GM20000 (cell line): ENCODE data around the gene PACSIN3.
"Not testable (repeated sequence)": the region's sequence is repeated elsewhere in the genome, so short reads cannot be mapped to it uniquely, and the experiment has no call there.

ENCODE experiments used
- DNase-seq: peaks from one replicate; pipeline ENCODE4 v3.0.0; 2012; ENCODE audit warnings: low spot score
- TF ChIP-seq, protein P1 (sequence below): IDR thresholded peaks from 2 replicates; pipeline ENCODE4 v1.5.1; 2012; ENCODE audit warnings: mild to moderate bottlenecking, control low read depth; ENCODE audit errors: extremely low read depth, missing control alignments

Gene PACSIN3

DNA sequence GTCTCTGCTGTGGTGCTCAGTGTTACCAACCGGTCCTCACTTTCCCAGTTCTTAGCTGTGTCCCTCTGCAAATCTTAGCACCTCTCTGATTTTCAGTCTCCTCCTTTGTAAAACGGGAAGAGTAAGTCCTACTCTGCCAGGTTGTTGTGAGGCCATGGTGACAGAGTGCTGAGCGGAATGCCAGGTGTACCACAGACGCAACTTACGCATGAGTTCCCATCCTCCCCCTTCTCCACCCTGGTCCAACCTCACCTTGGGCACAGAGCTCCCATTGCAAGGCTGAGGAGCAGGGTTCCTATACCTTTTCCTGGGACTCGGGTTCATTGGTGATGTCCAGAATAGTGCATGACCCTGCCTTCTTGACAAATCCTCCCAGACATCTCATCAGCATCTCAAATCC is 21.2 kb upstream of the PACSIN3 start:
- no peak for DNase-seq
- TF ChIP-seq, protein P1, sequence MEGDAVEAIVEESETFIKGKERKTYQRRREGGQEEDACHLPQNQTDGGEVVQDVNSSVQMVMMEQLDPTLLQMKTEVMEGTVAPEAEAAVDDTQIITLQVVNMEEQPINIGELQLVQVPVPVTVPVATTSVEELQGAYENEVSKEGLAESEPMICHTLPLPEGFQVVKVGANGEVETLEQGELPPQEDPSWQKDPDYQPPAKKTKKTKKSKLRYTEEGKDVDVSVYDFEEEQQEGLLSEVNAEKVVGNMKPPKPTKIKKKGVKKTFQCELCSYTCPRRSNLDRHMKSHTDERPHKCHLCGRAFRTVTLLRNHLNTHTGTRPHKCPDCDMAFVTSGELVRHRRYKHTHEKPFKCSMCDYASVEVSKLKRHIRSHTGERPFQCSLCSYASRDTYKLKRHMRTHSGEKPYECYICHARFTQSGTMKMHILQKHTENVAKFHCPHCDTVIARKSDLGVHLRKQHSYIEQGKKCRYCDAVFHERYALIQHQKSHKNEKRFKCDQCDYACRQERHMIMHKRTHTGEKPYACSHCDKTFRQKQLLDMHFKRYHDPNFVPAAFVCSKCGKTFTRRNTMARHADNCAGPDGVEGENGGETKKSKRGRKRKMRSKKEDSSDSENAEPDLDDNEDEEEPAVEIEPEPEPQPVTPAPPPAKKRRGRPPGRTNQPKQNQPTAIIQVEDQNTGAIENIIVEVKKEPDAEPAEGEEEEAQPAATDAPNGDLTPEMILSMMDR: no peak

GRCh38 chr11:47206577-47206976 is 20.3 kb upstream of the PACSIN3 start:
- DNase-seq: not testable (repeated sequence)

DNA sequence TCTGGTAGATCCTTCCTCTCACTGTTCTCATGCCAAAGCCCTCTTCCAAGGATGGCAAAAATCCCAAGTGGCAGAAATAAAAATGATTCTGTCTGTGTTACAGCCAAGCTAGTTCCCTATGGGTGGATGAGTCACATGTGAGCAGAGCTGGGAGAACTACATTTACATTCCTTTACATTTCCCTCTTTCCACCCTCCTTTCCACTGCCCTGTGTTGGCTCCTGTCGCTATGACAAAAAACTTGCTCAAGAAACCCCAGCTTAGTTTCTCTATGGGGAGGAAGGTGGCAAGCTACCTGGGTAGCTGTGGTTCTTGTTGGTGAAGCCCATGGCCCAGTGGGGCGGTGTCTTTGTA is 18.4 kb upstream of the PACSIN3 start:
- no peak for DNase-seq

GRCh38 chr11:47202576-47202975 is 16.3 kb upstream of the PACSIN3 start:
- TF ChIP-seq, protein P1: no peak
- no peak for DNase-seq

More for the DNA sequence above, 18.4 kb upstream of the PACSIN3 start:
- TF ChIP-seq, protein P1: no peak

GRCh38 chr11:47201015-47201414 is 14.8 kb upstream of the PACSIN3 start:
- TF ChIP-seq, protein P1: no peak

GRCh38 chr11:47198161-47198560 is 11.9 kb upstream of the PACSIN3 start:
- not testable (repeated sequence) for DNase-seq

More at GRCh38 chr11:47201015-47201414, 14.8 kb upstream of the PACSIN3 start:
- DNase-seq: no peak

GRCh38 chr11:47192111-47192510 is 5.9 kb upstream of the PACSIN3 start:
- no peak for DNase-seq

DNA sequence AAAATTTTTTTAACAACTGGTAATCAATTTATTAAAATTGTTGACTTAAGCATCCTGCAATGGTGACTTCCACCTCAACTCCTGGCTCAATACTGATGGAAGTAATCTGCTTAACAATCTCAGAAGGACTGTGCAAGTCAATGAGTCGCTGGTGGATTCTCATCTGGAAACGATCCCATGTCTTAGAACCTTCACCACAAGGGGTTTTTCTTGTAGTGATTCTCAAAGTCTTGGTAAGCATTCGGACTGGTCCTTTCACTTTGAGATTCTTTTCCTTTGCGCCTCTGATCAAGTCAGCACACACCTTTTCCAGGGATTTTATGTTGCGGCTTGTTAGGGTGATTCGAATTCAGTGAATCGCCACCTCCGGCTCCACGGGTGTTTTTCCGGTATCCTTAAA is 4.9 kb upstream of the PACSIN3 start:
- not testable (repeated sequence) for DNase-seq

More at GRCh38 chr11:47192111-47192510, 5.9 kb upstream of the PACSIN3 start:
- TF ChIP-seq, protein P1: no peak

DNA sequence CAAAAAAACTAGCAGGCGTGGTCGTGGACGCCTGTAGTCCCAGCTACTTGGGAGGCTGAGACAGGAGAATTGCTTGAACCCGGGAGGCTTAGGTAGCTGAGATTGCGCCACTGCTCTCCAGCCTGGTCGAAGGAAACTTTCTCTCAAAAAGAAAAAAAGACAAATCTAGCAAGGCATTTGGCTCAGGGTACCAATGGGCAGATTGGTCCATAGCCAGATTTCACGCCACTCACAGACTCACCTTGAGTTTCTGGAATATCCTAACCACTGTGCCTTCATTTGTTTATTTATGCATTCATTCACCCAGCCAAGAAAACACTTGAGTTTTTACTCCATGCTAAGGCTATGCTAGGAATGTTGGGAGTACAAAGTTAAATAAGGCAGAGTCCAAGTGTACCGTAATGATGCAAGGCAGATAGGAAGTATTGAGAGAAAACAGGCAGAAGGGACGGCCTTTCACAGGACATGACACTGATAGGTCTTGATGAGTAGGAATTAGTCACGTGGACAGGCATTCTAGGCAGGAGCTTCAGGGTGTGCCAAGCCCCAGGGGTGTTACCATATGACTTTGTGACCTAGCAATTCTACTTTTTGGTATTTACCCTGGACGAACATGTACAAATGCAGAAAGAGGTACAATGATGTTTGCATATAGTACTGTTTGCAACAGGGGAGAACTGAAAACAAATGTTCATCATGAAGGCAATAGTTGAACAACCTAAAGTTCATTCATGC is 3.0 kb upstream of the PACSIN3 start:
- DNase-seq: no peak
- TF ChIP-seq, protein P1: no peak
